ENCODE measurements around the gene DMD.
"Not testable (repeated sequence)": the region's sequence is repeated elsewhere in the genome, so short reads cannot be mapped to it uniquely, and the experiment has no call there.

Gene DMD

DNA sequence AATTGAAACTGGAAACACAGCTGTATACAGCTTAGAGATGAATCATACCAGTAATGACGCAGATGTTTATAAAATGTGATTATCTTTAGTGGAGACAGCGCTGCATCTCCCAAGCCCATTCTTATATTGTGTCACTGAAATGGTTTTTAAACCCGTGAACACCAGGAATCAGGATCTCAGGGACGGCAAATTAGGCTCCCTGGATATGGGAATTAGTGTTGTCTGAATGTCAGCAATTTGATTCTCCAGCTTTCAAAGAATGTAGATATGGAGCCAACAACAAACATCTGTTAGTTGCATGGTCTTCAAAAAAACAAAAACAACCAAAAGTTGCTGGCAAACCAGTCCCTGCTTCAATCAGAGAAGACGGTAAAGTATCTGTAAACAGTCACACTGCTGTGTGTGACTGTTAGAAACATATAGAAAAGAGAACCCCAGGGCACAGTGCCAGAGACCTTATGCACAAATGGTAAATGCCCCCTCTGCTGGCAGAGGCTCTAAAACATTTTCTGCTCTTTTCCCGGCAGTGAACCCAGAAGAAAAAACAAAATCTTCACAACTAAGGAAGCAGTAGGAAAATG, 1787.7 kb downstream of the DMD start:
- DNase-seq (ENCODE audit: low spot score) = peak; percentile 13

DNA sequence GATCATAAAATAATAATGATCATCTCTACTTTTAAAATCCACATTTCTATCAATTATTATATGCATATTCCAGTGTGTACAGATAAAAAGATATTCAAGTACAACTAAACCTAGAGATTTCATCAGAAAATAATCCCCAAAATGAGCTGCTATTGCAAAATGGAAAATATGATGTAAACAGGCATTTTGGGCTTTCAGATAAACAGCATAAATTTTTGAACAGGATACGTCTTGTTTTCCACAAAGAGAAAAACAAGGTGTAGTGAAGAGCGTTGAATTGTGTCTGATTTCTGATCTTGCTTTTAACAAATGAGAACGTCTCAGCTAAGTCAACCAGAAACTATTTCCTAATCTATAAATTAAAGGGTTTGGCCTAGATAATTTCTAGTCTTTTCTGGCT, 1789.9 kb downstream of the DMD start:
- no peak for DNase-seq (ENCODE audit: low spot score)

DNA sequence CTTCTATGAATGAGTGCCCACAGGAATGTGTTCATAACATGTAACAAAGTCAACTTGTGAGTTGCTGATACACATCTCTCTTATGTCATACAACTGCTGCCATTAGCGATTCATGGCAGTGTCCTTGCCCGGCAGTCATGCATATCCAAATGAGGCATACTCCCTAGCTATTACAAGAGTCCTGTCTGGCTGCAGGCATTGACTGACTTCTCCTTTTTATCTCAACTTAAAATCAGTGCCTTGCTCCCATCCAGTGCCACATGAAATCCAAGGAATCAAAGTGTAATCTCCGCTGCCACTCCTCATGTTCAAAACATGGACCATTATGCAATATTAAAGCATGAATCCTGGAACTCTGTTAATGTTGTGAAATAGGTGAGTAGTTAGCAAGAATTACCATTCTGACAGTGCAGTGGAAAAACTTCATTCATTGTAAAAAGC, 1790.6 kb downstream of the DMD start:
- no peak for DNase-seq (ENCODE audit: low spot score)

DNA sequence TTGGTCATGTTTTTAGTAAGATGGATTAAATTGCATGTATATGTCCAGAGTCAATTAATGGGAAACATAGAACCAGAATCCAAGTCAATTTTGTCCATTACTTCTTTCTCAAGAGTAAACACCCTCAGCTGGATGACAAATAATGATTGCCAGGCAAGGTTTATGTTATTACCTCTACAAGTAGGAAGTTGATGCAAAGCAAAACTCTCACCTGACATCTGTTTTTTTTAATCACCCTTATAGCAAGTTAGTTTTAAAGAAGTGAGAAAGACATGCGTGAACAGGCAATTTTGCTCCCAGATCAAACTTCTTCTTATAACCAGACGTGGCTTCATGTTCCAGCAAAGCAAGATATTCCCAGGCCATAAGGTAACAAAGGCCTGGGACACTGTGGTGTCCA, 1791.0 kb downstream of the DMD start:
- no peak for DNase-seq (ENCODE audit: low spot score)

DNA sequence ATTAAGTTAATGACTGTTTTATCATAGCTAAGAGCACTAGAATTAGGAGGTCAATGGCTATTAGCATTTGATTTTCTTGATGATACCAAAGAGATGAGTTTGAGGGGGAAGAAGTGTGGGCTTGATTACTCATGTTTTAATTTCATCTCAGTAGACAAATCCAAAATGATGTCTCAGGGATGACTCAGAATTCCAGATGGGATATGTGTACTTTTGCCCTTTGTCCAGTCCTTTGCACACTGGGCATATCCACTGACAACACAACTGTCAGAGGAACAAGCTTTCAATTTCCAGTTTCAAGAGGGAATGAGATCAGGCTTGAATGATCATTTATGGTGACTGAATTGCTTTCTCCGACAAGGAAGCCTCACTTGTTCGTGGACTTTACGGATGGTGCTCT, 1814.2 kb downstream of the DMD start:
- no peak for DNase-seq (ENCODE audit: low spot score)

DNA sequence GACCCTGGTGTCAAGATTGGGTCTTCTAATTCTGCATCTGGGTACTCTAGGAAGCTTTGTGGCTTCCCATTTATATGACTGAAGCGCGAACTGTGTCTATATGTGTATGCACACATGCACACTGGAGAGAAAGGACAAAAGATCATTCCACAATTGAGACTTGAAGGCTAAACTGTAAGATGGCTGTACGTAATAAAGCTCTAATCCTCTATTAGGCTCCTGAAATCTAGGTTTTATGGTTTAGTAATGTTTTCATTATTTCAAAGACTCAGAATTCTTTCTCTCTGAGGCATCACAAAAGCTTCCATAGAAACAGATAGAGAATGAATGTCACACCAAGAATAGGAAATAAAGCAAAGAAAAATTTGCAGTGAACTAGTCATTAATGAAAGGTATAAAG, 1818.8 kb downstream of the DMD start:
- no peak for DNase-seq (ENCODE audit: low spot score)

DNA sequence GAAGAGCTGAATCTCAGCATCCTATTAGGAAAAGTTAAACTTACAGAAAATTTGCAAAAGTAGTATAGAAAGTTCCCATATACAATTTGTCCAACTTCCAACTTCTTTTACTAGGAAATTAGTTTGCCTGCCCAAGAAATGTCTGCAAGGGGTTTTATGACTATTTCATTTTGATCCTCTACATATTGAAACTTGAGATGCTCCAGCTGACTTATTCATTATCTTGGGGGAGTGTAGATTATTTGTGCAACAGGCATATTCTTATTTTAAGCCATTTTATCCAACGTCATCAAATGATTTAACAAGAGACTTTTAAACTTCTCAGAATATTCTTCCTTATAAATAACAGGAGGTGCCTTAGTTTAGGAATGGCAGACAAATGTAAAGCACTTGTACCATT, 1822.4 kb downstream of the DMD start:
- DNase-seq (ENCODE audit: low spot score) = no peak

DNA sequence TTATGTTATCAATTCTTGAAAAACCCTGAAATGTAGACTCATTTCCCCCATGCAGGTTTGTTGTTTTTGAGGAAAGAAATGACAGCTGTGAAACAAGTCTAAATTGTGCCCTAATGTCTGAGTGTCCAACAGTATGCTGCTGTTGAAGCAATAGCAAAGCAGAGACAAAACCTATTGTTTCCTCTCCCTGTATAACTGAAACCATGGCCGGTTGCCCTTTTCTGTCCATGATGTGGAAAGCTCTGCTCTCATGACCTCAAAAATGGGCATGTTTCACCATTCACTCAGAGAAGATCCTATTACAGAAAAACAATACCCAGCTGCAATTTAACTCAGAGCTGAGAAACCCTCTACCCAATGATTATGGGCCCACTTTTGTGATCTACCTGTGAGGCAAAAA, 1826.9 kb downstream of the DMD start:
- DNase-seq (ENCODE audit: low spot score) = no peak

DNA sequence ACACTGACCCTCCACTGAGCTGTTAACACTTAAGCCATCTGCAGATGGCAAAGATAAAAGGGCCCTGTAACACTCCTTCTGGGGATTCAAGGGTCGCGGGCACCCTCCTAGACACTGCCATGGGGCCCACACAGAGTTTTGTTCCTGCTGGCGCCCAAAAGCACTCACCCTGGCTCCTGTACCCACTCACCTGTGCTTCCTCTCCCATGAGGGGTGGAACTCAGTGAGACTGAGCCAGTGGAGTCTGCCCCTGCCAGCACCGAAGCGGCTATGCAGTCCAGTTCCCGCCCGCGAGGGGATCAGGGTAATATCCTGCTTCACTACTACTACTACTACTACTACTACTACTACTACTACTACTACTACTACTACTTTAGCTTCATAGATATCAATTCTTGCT, 1827.4 kb downstream of the DMD start:
- no peak for DNase-seq (ENCODE audit: low spot score)

DNA sequence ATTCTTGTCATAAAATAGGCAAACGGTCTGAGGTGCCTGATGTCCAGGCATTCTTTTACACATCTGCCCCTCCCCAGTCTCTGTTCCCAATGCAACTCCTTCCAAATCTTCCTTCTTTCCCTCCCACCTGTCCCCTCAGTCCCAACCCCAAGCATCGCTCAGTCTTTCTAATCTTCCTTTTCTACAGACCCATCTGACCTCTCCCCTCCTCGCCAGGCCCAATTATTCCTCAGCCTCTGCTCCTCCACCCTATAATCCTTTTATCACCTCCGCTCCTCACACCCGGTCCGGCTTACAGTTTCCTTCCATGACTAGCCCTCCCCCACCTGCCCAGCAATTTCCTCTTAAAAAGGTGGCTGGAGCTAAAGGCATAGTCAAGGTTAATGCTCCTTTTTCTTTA, 1832.4 kb downstream of the DMD start:
- DNase-seq (ENCODE audit: low spot score) = not testable (repeated sequence)

DNA sequence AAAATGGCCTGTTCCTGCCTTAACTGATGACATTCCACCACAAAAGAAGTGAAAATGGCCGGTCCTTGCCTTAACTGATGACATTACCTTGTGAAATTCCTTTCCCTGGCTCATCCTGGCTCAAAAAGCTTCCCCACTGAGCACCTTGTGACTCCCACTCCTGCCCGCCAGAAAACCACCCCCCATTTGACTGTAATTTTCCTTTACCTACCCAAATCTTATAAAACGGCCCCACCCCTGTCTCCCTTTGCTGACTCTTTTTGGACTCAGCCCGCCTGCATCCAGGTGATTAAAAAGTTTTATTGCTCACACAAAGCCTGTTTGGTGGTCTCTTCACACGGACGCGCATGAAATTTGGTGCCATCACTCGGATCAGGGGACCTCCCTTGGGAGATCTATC, 1833.5 kb downstream of the DMD start:
- DNase-seq (ENCODE audit: low spot score) = not testable (repeated sequence)

DNA sequence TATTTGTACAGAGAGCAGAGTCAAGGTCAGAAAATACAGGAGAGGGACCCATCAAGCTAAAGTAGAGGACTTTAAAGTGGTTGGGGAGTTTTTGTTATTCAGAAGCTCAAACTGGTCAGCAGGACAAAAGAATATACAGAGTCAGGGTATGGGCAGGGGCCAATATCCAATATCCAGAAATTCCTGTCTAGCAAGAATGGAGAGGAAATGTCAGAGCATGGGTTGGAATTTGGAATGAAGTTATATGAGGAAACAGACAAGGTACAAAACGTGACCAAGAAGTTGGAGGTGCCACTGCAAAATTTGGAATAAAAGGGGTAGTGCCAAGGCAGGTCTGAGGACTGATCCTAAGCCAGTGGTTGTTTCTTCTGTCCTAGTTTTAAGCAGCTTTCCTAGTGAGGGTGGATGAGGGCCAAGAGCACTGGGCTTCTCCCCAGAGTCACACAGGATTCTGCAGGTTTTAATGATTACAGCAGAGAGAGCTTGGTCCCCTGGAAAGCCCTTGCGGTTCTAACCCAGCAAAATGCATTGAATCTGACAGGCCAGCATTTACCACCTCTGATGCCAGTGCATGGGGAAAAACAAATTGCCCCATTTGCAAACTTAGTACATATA, 1834.8 kb downstream of the DMD start:
- DNase-seq (ENCODE audit: low spot score) = no peak

DNA sequence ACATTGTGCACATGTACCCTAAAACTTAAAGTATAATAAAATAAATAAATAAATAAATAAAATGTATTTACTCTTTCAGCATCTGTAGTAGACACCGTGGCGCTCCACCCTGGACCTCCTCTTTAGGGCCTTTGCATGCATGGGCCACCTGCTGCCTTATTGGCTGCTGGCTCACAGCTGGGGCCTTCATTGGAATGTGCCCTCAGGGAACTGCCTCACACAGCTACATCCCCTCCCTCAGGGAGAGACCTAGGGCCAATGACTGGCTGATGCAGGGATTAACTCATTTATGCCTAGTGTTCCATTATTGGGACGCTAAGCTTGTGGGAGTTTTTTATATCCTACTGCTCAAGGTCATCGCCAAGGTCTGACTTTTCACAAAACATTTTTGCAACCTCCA, 1836.6 kb downstream of the DMD start:
- no peak for DNase-seq (ENCODE audit: low spot score)

DNA sequence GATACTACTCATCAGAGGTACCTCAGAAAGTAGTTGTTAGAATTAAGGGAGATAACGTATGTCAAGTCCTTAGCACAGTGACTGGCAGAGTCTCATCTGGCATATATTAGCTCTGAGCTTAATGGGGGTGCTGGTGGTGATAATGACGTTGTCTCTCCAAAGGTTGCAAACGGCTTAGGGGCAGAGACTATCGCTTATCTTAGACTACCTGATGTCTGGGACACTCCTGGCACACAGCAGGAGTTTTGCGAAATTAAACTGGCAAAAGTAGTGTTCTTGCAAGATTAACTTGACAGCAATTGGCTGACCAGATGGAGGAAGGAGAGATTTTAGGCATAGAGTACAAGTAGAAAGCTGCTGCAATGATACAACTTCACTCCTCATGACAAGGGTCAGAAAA, 1839.4 kb downstream of the DMD start:
- no peak for DNase-seq (ENCODE audit: low spot score)

DNA sequence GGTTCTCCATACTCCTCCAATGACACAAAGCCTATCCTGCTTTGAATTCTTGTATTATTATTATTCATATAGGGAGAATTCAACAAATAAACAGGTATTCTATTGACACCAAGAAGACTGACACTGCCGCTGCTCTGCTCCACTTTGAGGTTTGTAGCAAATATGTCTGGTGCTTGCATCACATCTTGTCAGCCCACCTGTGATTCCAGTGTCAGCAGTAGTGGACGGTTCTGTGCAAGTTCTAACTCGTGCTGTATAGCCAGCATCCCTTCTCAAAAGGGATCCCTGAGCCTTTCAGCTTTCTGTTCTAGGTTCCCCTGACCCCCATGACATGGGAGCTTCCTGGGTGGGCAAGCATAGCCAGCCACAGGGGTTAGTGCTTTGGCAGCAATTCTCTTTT, 1843.5 kb downstream of the DMD start:
- DNase-seq (ENCODE audit: low spot score) = no peak

DNA sequence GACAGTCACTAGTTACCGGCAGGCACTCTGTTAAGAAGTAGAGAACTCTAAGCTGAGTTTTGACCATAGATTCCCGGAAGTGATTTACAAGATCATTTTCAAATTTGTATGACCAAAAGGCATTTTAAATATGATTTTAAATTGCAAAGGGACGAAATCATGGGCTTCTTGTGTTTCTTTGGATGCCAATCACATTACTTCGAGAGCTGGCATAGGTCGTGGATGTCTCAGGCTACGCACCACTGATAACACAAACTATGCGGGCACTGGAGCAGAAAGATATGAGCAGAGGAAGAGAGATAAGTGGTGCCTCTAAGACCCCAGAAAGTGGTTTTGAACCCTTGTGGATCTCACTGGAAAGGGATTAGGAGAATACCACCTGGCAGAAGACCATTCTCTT, 1845.3 kb downstream of the DMD start:
- no peak for DNase-seq (ENCODE audit: low spot score)

DNA sequence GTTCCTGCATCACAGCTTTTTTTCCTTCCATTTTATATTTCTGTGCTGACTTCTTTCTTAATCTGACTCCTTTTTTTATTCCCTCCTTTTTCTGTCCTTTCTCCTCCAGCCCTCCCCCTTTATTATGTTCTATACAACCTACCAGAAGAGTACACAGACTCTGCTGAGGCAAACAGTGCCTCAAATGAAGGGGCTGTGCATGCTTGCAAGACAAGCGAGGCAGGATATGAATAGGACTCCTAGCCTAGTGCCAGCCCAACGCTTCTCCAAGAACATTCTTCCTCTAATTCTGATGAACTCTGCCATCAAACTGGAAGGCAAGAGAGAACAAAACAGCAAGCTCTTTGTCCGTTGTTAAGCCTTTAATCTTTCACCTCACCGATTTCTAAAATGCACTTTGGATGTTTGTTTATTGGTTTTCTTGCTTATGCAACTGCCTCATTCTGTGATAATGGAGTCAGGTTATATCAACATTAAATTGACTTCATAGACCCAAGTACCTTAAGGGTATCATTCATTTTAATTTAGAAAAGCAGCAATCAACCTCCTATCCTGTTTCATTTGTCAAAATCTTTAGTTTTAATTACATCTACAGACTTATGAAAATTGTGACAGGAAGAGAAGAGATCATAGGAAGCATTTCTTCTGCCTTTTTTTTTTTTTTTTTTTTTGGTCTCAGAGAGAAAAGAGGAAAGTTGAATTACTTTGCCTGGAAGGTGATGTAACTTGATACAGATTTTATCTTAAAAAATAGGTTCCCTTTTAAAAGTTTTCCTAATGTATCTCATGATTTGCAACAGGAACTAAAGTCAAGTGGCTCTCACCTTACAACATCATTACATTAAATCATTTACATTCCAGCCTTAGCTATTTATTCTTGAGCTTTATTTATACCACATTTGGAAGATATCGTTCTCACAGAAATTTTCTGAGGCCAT, 1854.8 kb downstream of the DMD start:
- DNase-seq (ENCODE audit: low spot score) = no peak

DNA sequence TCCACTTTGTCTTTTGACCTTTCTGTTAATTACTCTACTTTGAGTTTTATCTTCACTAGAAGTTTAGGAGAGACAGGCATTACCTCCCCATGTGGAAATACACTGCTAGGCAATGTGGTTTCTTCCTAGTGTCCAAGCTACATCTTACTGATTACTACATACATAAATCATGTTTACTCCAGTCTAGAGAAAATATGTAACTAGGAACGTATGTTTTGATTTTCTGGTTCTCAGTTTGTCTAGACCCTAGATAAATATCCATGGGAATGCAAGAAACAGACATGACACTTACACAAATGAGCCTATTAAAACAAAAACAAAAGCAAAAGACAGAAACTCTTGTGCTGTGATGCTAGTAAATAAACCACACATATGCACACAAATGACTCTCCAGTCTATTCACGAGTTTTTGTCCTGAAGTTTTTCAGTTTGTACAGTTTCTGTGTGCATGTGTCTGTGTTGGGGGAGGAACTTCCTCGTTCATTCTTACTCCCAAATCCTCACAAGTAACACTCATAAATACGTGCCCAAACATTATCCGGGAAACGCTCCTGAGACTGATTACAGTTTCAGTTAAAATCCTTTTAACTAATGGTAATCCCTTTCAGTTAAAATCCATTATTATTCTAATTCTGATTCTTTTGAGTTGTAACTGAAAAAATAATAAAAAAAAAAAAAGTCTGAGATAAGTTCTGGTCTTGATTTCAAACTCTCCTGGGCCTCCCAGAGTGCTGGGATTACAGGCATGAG, 1856.0 kb downstream of the DMD start:
- DNase-seq (ENCODE audit: low spot score) = no peak

DNA sequence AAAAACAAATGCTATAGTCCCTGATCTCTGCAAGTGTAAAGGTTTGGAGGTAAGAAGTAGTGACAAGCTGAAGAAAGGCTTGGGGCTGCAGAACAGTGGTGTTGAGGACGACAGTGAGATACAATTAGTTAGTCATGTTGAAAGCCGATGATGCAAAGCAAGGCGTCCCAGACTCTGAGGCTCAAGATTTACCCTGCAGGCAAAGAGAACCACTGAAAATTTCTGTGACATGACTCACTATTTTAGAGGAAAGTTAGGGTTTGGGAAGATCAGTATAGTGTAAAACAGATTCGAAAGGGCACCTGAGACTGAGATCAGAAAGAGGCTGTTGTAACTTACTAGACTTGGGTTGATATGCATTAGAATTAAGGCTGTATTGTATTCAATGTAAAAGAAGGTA, 1858.3 kb downstream of the DMD start:
- no peak for DNase-seq (ENCODE audit: low spot score)

DNA sequence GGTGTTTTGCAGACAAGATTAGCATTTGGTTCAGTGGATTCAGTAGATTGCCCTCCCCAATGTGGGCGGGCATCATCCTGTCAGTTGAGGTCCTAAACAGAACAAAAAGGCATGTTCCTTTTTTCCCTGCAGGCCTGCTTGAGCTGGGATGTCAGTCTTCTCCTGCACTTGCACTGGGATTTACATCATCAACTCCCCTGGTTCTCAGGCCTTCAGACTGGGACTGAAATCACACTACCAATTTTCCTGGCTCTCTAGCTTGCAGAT, 1860.6 kb downstream of the DMD start:
- DNase-seq (ENCODE audit: low spot score) = no peak

DNA sequence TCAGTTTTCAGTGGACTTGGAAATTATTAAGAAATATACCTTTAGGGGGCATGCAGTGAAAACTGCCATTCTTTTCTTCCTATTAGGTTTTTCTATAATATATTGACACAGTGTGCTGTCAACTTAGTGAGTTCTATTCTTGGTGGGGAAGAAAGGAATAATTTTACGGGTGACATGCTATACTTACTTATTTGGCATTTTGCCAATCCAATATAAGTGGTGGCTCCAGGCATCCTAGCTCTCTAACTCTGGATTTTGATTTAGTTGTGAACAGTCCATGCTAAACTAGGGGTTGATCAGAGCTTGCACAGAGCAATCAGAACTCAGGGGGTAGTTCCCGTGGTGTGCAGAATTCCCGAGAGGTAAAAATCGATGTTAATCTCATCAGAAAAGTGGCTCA, 1861.8 kb downstream of the DMD start:
- no peak for DNase-seq (ENCODE audit: low spot score)

DNA sequence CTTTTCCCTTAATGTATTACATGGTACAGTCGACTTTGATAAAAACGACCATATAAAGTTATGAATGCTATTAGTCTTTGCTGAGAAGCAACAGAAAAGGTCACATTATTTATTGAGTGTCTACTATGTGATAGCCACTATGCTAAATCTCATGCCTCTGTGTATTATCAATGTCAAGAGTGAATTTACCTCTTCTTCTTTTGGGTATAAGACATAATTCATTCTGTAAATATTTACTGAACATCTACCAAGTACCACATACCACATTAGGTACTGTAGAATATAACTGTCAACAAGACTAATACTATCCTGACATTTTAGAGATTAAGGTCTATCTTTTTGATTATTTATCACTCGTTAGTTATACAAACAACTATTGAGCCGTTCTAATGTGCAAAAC, 1870.8 kb downstream of the DMD start:
- DNase-seq (ENCODE audit: low spot score) = no peak

DNA sequence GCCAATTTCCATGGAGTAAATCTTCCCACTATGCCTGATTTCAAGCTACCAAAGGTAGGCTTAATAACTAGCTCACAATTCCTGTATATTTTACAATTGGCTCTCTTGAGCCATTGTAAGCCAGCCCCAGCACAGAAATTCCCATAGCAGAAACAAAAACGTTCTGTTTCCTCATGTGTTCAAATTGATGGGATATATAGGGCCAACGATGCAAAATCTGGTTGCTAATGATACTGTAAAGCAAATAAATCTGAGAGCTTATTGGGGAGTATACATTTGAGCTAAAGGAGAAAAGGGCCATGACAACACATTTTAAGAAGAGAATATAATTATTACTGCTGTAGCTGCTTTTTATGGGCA, 1872.4 kb downstream of the DMD start:
- no peak for DNase-seq (ENCODE audit: low spot score)

Data from HuH-7.5 (cell line).